Sigmoid colon (tissue), 7 donors: ENCODE data around the gene SEZ6L2. TPM values are rescaled to one million over a fixed set of nuclear protein-coding genes. Genes with fewer than 3 reads are reported as not detected.

ENCODE experiments used
- DNase-seq: peaks from one replicate; pipeline ENCODE4 v3.0.0-alpha.2; 2019
- H3K27ac ChIP-seq, 4 donors: fragments of 200-600 bp; sonication (generic); one replicate each; pipeline ENCODE4 v1.5.1; 2016 to 2019; ENCODE audit warnings: mild to moderate bottlenecking in 1 of 4
- H3K27me3 ChIP-seq, 3 donors: fragments of 200-600 bp; sonication (generic); one replicate each; pipeline ENCODE4 v1.5.1; 2019; ENCODE audit warnings: mild to moderate bottlenecking in 1 of 3
- H3K36me3 ChIP-seq, 4 donors: fragments of 200-600 bp; sonication (generic); one replicate each; pipeline ENCODE4 v1.5.1; 2016 to 2019
- H3K4me1 ChIP-seq, 4 donors: fragments of 200-600 bp; sonication (generic); one replicate each; pipeline ENCODE4 v1.5.1; 2017 to 2019
- H3K4me3 ChIP-seq, 4 donors: fragments of 200-600 bp; sonication (generic); one replicate each; pipeline ENCODE4 v1.5.1; 2017 to 2019; ENCODE audit warnings: mild to moderate bottlenecking in 2 of 4, moderate library complexity in 1 of 4
- H3K9me3 ChIP-seq, 4 donors: fragments of 200-600 bp in 3 of 4; sonication (generic) in 3 of 4; one replicate each; pipeline versions ENCODE4 v1.5.1 to v1.6.1; 2013 to 2019
- CTCF ChIP-seq, 4 experiments: fragments of 450-650 bp in 3 of 4; fragments of 200-600 bp in 1 of 4; IDR thresholded peaks; one replicate each; pipeline ENCODE4 v1.5.1; 2016 to 2019; ENCODE audit warnings: antibody characterized with exemption in 4 of 4, mild to moderate bottlenecking in 3 of 4, moderate library complexity in 2 of 4
- EP300 ChIP-seq, 4 donors: sonication (generic); formaldehyde crosslinking; IDR thresholded peaks; one replicate each; pipeline ENCODE4 v1.6.1; 2017; ENCODE audit warnings: antibody characterized with exemption in 4 of 4
- POLR2A ChIP-seq, 2 donors: fragments of 450-650 bp; IDR thresholded peaks; one replicate each; pipeline ENCODE4 v1.6.1; 2016; ENCODE audit warnings: antibody characterized with exemption in 2 of 2, mild to moderate bottlenecking in 2 of 2, moderate library complexity in 2 of 2
- POLR2AphosphoS5 ChIP-seq, 4 donors: sonication (generic); formaldehyde crosslinking; IDR thresholded peaks; one replicate each; pipeline ENCODE4 v1.6.1; 2017; ENCODE audit warnings: antibody characterized with exemption in 4 of 4
- WGBS, 2 donors: extraction: QIAGEN DNeasy Blood & Tissue Kit; methylation state at CpG; one replicate each; pipeline ENCODE4 v1.1.7; 2013; 5-methylcytosine and 5-hydroxymethylcytosine counted together
- intact Hi-C: fragments of 100-400 bp; cut with DNase I; formaldehyde crosslinking; loops from one replicate; pipeline ENCODE4 v1.15.1; 2023
- polyA plus RNA-seq, 3 donors: library from polyadenylated mRNA; stranded (reverse); fragments of 200-250 nt; gene quantifications; one replicate each; pipeline ENCODE4 v1.2.3, GENCODE V29; 2013
- total RNA-seq, 4 donors: library from RNA; depleted of rRNA; stranded (reverse); fragments of >200 nt; gene quantifications; one replicate each; pipeline ENCODE4 v1.1.0, GENCODE V29; 2016
- donor health status: healthy with polysubstance abuse.
- donor health status: Bipolar disorder and iron deficiency.
- donor health status: healthy.

The SEZ6L2 gene
- total and polyA plus RNA-seq, 7 donors: 0.60 to 9.1 (median 1.6) TPM

GRCh38 chr16:29864205-29864604 lies 35.1 kb downstream of the SEZ6L2 start:
- peaks cover 0 to 23% (median 21%) of the 10 kb centered on the region in 4 donors for H3K4me1 ChIP-seq
- 85% methylated on average over 9 of the region's 9 CpGs for WGBS, 2 donors
- no peak overlapping the region for H3K4me3 ChIP-seq
- no peaks in the 10 kb centered on the region for H3K9me3 ChIP-seq
- H3K36me3 ChIP-seq: peaks cover 0 to 23% (median 20%) of the 10 kb centered on the region in 4 donors
- DNase-seq: no peak
- no peak for TF ChIP-seq POLR2A (IDR thresholded peaks at IDR 0.05)
- TF ChIP-seq CTCF (IDR thresholded peaks at IDR 0.05): no peak
- no peak for TF ChIP-seq EP300 (IDR thresholded peaks at IDR 0.05)
- TF ChIP-seq POLR2AphosphoS5 (IDR thresholded peaks at IDR 0.05): no peak
- no peaks in the 10 kb centered on the region for H3K27me3 ChIP-seq
- intact Hi-C loops: no loop called here
- no peak overlapping the region for H3K27ac ChIP-seq

GRCh38 chr16:29863669-29863984 lies 35.7 kb downstream of the SEZ6L2 start:
- H3K4me1 ChIP-seq: peaks cover 0 to 23% (median 21%) of the 10 kb centered on the region in 4 donors
- H3K4me3 ChIP-seq: peak overlapping the region in 3 of 4 donors; percentile 94 to 98 (median 96)
- TF ChIP-seq POLR2A (IDR thresholded peaks at IDR 0.05) (no peak), CTCF (IDR thresholded peaks at IDR 0.05) (no peak), EP300 (IDR thresholded peaks at IDR 0.05) (no peak), POLR2AphosphoS5 (IDR thresholded peaks at IDR 0.05) (no peak)
- H3K36me3 ChIP-seq: peaks cover 4 to 29% (median 24%) of the 10 kb centered on the region in 4 donors
- WGBS, 2 donors: 33 to 37% methylated on average over 16 of the region's 16 CpGs
- intact Hi-C loops: no loop called here
- DNase-seq: no peak
- H3K27me3 ChIP-seq: no peaks in the 10 kb centered on the region
- peak overlapping the region; percentile 90 to 94 (median 92) for H3K27ac ChIP-seq
- H3K9me3 ChIP-seq: no peaks in the 10 kb centered on the region

- H3K27ac ChIP-seq: peak within 1 kb of the TSS; percentile 90 to 94 (median 92)
- H3K27me3 ChIP-seq: no peaks in the 10 kb centered on the region
- 0 to 1% methylated on average over 57 of the region's 57 CpGs for WGBS, 2 donors
- no peaks in the 10 kb centered on the region for H3K9me3 ChIP-seq
- peak; percentile 97 for DNase-seq
- peaks cover 0 to 23% (median 21%) of the 10 kb centered on the region in 4 donors for H3K4me1 ChIP-seq
- peaks cover 7 to 34% (median 24%) of the 10 kb centered on the region in 4 donors for H3K36me3 ChIP-seq
- peak within 1 kb of the TSS; percentile 90 to 98 (median 95) for H3K4me3 ChIP-seq
- intact Hi-C loops: no loop called here
- peak; percentile 42 to 84 (median 52) for TF ChIP-seq CTCF (IDR thresholded peaks at IDR 0.05)
- TF ChIP-seq POLR2AphosphoS5 (IDR thresholded peaks at IDR 0.05): peak; percentile 23 to 64 (median 52)
- no peak for TF ChIP-seq EP300 (IDR thresholded peaks at IDR 0.05)
- TF ChIP-seq POLR2A (IDR thresholded peaks at IDR 0.05): no peak
These were observed 36.3 kb downstream of the SEZ6L2 start, which contains the start of gene CDIPT for GRCh38 chr16:29862884-29863668. TSS of gene CDIPT (minus strand) at chr16:29863226. CDS start at chr16:29862857, 369 bp downstream.

GRCh38 chr16:29862383-29862883 lies 36.9 kb downstream of the SEZ6L2 start:
- Histone ChIP-seq H3K27ac (peak overlapping the region; percentile 90 to 94 (median 92)), H3K4me3 (peak overlapping the region; percentile 90 to 98 (median 95)), H3K9me3 (no peaks in the 10 kb centered on the region), H3K36me3 (peaks cover 7 to 34% (median 24%) of the 10 kb centered on the region in 4 donors), H3K27me3 (no peaks in the 10 kb centered on the region), H3K4me1 (peaks cover 0 to 29% (median 21%) of the 10 kb centered on the region in 4 donors)
- WGBS, 2 donors: 2% methylated on average over 27 of the region's 27 CpGs
- TF ChIP-seq POLR2A (IDR thresholded peaks at IDR 0.05) (no peak), CTCF (IDR thresholded peaks at IDR 0.05) (no peak), EP300 (IDR thresholded peaks at IDR 0.05) (no peak), POLR2AphosphoS5 (IDR thresholded peaks at IDR 0.05) (no peak)
- intact Hi-C loops: no loop called here
- DNase-seq: no peak
